Osteoblast (primary cell): ENCODE results near the gene ESPN. TPM values are rescaled to one million over a fixed set of nuclear protein-coding genes. Genes with fewer than 3 reads are reported as not detected.

Experiments used
- DNase-seq: peaks from one replicate; pipeline ENCODE4 v3.0.0; 2011; ENCODE audit warnings: low spot score, mixed read lengths; ENCODE audit not compliant: insufficient read length; ENCODE audit errors: missing footprints
- H2AFZ ChIP-seq: 2 replicates; pipeline ENCODE4 v1.6.0; 2011; ENCODE audit warnings: mild to moderate bottlenecking, low read length
- H3K27ac ChIP-seq: 2 replicates; pipeline ENCODE4 v1.5.1; 2011; ENCODE audit warnings: mild to moderate bottlenecking, low read depth, low read length, moderate library complexity
- H3K27me3 ChIP-seq: 2 replicates; pipeline ENCODE4 v1.6.0; 2012; ENCODE audit warnings: mild to moderate bottlenecking, control low read depth, inconsistent platforms, low read length, moderate library complexity; ENCODE audit not compliant: insufficient read depth
- H3K36me3 ChIP-seq: 2 replicates; pipeline ENCODE4 v1.5.1; 2011; ENCODE audit warnings: mild to moderate bottlenecking, low read length, control low read depth, moderate library complexity; ENCODE audit not compliant: insufficient read depth
- H3K4me1 ChIP-seq: 2 replicates; pipeline ENCODE4 v1.5.1; 2011; ENCODE audit warnings: mild to moderate bottlenecking, low read length, control low read depth, moderate library complexity; ENCODE audit not compliant: insufficient read depth
- H3K4me2 ChIP-seq: 2 replicates; pipeline ENCODE4 v1.6.0; 2011; ENCODE audit warnings: mild to moderate bottlenecking, low read length; ENCODE audit not compliant: insufficient read depth
- H3K4me3 ChIP-seq: fragments of 200-600 bp; sonication (generic); 3 replicates; pipeline ENCODE4 v1.5.1; 2012; ENCODE audit warnings: mild to moderate bottlenecking, low read length, inconsistent platforms; ENCODE audit not compliant: insufficient read depth
- H3K79me2 ChIP-seq: 2 replicates; pipeline ENCODE4 v1.6.0; 2012; ENCODE audit warnings: mild to moderate bottlenecking, low read length, control low read depth, inconsistent platforms; ENCODE audit not compliant: insufficient read depth
- H3K9me3 ChIP-seq: 2 replicates; pipeline ENCODE4 v1.5.1; 2011; ENCODE audit warnings: low read depth, low read length, control low read depth
- H4K20me1 ChIP-seq: 2 replicates; pipeline ENCODE4 v1.6.0; 2012; ENCODE audit warnings: mild to moderate bottlenecking, low read length, control low read depth; ENCODE audit not compliant: insufficient read depth
- total RNA-seq: library from RNA; depleted of rRNA; stranded (reverse); fragments of >200 nt; gene quantifications from 2 replicates; pipeline ENCODE4 v1.2.3, GENCODE V29; 2012
- TF ChIP-seq, protein P1 (sequence below): IDR thresholded peaks from 2 replicates; pipeline ENCODE4 v1.5.1; 2011; ENCODE audit warnings: mild to moderate bottlenecking, low read depth, low read length, moderate library complexity; ENCODE audit errors: extremely low read depth

Gene ESPN
- total RNA-seq, 1 donor = not detected

- Histone ChIP-seq H2AFZ (no peak overlapping the region), H3K79me2 (peaks cover 56% of the 10 kb centered on the region), H3K9me3 (no peaks in the 10 kb centered on the region), H3K27me3 (no peaks in the 10 kb centered on the region), H3K27ac (no peak overlapping the region), H3K36me3 (no peaks in the 10 kb centered on the region), H3K4me1 (peaks cover 22% of the 10 kb centered on the region), H4K20me1 (no peaks in the 10 kb centered on the region), H3K4me3 (no peak overlapping the region), H3K4me2 (no peak overlapping the region)
- no peak for DNase-seq
- TF ChIP-seq, protein P1, sequence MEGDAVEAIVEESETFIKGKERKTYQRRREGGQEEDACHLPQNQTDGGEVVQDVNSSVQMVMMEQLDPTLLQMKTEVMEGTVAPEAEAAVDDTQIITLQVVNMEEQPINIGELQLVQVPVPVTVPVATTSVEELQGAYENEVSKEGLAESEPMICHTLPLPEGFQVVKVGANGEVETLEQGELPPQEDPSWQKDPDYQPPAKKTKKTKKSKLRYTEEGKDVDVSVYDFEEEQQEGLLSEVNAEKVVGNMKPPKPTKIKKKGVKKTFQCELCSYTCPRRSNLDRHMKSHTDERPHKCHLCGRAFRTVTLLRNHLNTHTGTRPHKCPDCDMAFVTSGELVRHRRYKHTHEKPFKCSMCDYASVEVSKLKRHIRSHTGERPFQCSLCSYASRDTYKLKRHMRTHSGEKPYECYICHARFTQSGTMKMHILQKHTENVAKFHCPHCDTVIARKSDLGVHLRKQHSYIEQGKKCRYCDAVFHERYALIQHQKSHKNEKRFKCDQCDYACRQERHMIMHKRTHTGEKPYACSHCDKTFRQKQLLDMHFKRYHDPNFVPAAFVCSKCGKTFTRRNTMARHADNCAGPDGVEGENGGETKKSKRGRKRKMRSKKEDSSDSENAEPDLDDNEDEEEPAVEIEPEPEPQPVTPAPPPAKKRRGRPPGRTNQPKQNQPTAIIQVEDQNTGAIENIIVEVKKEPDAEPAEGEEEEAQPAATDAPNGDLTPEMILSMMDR = no peak
Measured at GRCh38 chr1:6389971-6390370, 34.6 kb upstream of the ESPN start.

- peak overlapping the region; percentile 89 for H2AFZ ChIP-seq
- H3K27ac ChIP-seq = no peak overlapping the region
- peak; percentile 84 for DNase-seq
Measured at GRCh38 chr1:6391951-6392808, 32.4 kb upstream of the ESPN start.

GRCh38 chr1:6392809-6393399, 31.7 kb upstream of the ESPN start:
- Histone ChIP-seq H3K79me2 (peaks cover 32% of the 10 kb centered on the region), H3K4me3 (peak overlapping the region; percentile 81), H4K20me1 (no peaks in the 10 kb centered on the region), H3K9me3 (no peaks in the 10 kb centered on the region), H3K36me3 (no peaks in the 10 kb centered on the region), H3K27me3 (no peaks in the 10 kb centered on the region), H3K4me1 (peaks cover 16% of the 10 kb centered on the region), H3K27ac (no peak overlapping the region), H2AFZ (peak overlapping the region; percentile 89), H3K4me2 (peak overlapping the region; percentile 84)
- DNase-seq = peak; percentile 95
- TF ChIP-seq, protein P1 = no peak

More at GRCh38 chr1:6391951-6392808, 32.4 kb upstream of the ESPN start:
- TF ChIP-seq, protein P1 = no peak
- Histone ChIP-seq H4K20me1 (no peaks in the 10 kb centered on the region), H3K4me1 (peaks cover 16% of the 10 kb centered on the region), H3K79me2 (peaks cover 37% of the 10 kb centered on the region), H3K4me3 (peak overlapping the region; percentile 81), H3K9me3 (no peaks in the 10 kb centered on the region), H3K4me2 (peak overlapping the region; percentile 84), H3K36me3 (no peaks in the 10 kb centered on the region), H3K27me3 (no peaks in the 10 kb centered on the region)
